GM23338 (cell line): ENCODE measurements around the gene USH2A. TPM values are rescaled to one million over a fixed set of nuclear protein-coding genes. Genes with fewer than 3 reads are reported as not detected.

Source experiments
- ATAC-seq: fragments of 200-7000 bp; cut with Tn5 transposase; 3 replicates; pipeline ENCODE4 v1.9.1; 2020
- DNase-seq: peaks from one replicate; pipeline ENCODE4 v3.0.0-alpha.2; 2015; ENCODE audit warnings: low spot score
- H2AFZ ChIP-seq: fragments of 200-600 bp; sonication (generic); 2 replicates; pipeline ENCODE4 v1.8.0; 2016; ENCODE audit warnings: antibody characterized with exemption, mild to moderate bottlenecking, moderate library complexity
- H3F3A ChIP-seq: fragments of 200-600 bp; sonication (generic); replicated peaks from 2 replicates; pipeline ENCODE4 v1.8.0; 2017; ENCODE audit warnings: antibody characterized with exemption, mixed run types, low read depth
- H3K27ac ChIP-seq: fragments of 200-600 bp; sonication (generic); 2 replicates; pipeline ENCODE4 v1.6.1; 2016; ENCODE audit warnings: low read depth
- H3K27me3 ChIP-seq: fragments of 200-600 bp; sonication (generic); 2 replicates; pipeline ENCODE4 v1.8.0; 2016; ENCODE audit warnings: mild to moderate bottlenecking, mixed run types, moderate library complexity; ENCODE audit not compliant: insufficient read depth
- H3K36me3 ChIP-seq: fragments of 200-600 bp; sonication (generic); 2 replicates; pipeline ENCODE4 v1.8.0; 2016; ENCODE audit warnings: mild to moderate bottlenecking; ENCODE audit not compliant: insufficient read depth
- H3K4me1 ChIP-seq: fragments of 200-600 bp; sonication (generic); 2 replicates; pipeline ENCODE4 v1.8.0; 2016; ENCODE audit warnings: mild to moderate bottlenecking, moderate library complexity; ENCODE audit not compliant: insufficient read depth
- H3K4me2 ChIP-seq: fragments of 200-600 bp; sonication (generic); 2 replicates; pipeline ENCODE4 v1.7.1; 2017; ENCODE audit warnings: mixed run types
- H3K4me3 ChIP-seq: fragments of 200-600 bp; sonication (generic); 2 replicates; pipeline ENCODE4 v1.6.1; 2016; ENCODE audit warnings: mixed run types
- H3K79me2 ChIP-seq: fragments of 200-600 bp; sonication (generic); replicated peaks from 2 replicates; pipeline ENCODE4 v1.8.0; 2017; ENCODE audit warnings: mild to moderate bottlenecking; ENCODE audit not compliant: insufficient read depth
- H3K9me2 ChIP-seq: fragments of 200-600 bp; sonication (generic); 2 replicates; pipeline ENCODE4 v1.8.0; 2017; ENCODE audit not compliant: insufficient read depth
- H4K20me1 ChIP-seq: fragments of 200-600 bp; sonication (generic); replicated peaks from 2 replicates; pipeline ENCODE4 v1.8.0; 2017; ENCODE audit warnings: mild to moderate bottlenecking; ENCODE audit not compliant: insufficient read depth
- H3K27ac Mint-ChIP-seq: 2 replicates; pipeline ENCODE4 v1.8.0; 2020; ENCODE audit warnings: inconsistent platforms, mild to moderate bottlenecking, moderate library complexity, mixed read lengths
- H3K27me3 Mint-ChIP-seq: 3 replicates; pipeline ENCODE4 v1.8.0; 2022; ENCODE audit warnings: low read depth, mild to moderate bottlenecking, moderate library complexity, mixed read lengths, inconsistent platforms; ENCODE audit not compliant: insufficient read depth, poor library complexity
- H3K36me3 Mint-ChIP-seq: 3 replicates; pipeline ENCODE4 v1.8.0; 2021; ENCODE audit warnings: low read depth, mild to moderate bottlenecking, inconsistent platforms, moderate library complexity, mixed read lengths
- H3K4me1 Mint-ChIP-seq: 3 replicates; pipeline ENCODE4 v1.8.0; 2020; ENCODE audit warnings: mild to moderate bottlenecking, inconsistent platforms, mixed read lengths
- H3K4me3 Mint-ChIP-seq: 3 replicates; pipeline ENCODE4 v1.8.0; 2021; ENCODE audit warnings: moderate library complexity, mild to moderate bottlenecking, inconsistent platforms, mixed read lengths
- H3K9me3 Mint-ChIP-seq: 3 replicates; pipeline ENCODE4 v1.8.0; 2020; ENCODE audit warnings: moderate library complexity, mild to moderate bottlenecking, inconsistent platforms, mixed read lengths
- CREB1 ChIP-seq: fragments of 250-450 bp; sonication (Bioruptor Pico); IDR thresholded peaks from 2 replicates; pipeline ENCODE4 v1.5.0; 2020; ENCODE audit warnings: low read depth, mild to moderate bottlenecking, moderate library complexity
- EZH2 ChIP-seq: fragments of 200-600 bp; sonication (generic); IDR thresholded peaks from one replicate; pipeline ENCODE4 v1.8.0; 2017; ENCODE audit warnings: antibody characterized with exemption, mild to moderate bottlenecking, low read depth; ENCODE audit not compliant: unreplicated experiment
- EZH2phosphoT487 ChIP-seq: fragments of 200-600 bp; sonication (generic); IDR thresholded peaks from one replicate; pipeline ENCODE4 v1.8.1; 2018; ENCODE audit warnings: antibody characterized with exemption; ENCODE audit not compliant: unreplicated experiment
- JUNB ChIP-seq: IDR thresholded peaks from one replicate; pipeline ENCODE4 v1.6.1; 2016; ENCODE audit warnings: antibody characterized with exemption; ENCODE audit not compliant: unreplicated experiment
- NANOG ChIP-seq: IDR thresholded peaks from 2 replicates; pipeline ENCODE4 v1.6.1; 2016; ENCODE audit warnings: antibody characterized with exemption, borderline replicate concordance
- POLR2AphosphoS5 ChIP-seq: IDR thresholded peaks from 2 replicates; pipeline ENCODE4 v1.6.1; 2016; ENCODE audit warnings: antibody characterized with exemption, low read depth
- STAT1 ChIP-seq: IDR thresholded peaks from one replicate; pipeline ENCODE4 v1.6.1; 2016; ENCODE audit warnings: antibody characterized with exemption; ENCODE audit not compliant: unreplicated experiment
- ZNF114 ChIP-seq: fragments of 250-450 bp; sonication (Bioruptor Pico); IDR thresholded peaks from 2 replicates; pipeline ENCODE4 v1.5.0; 2020; ENCODE audit warnings: mild to moderate bottlenecking, moderate library complexity
- ZNF331 ChIP-seq: fragments of 250-450 bp; sonication (Bioruptor Pico); IDR thresholded peaks from 2 replicates; pipeline ENCODE4 v1.5.0; 2020; ENCODE audit warnings: low read depth, mild to moderate bottlenecking, moderate library complexity
- polyA plus RNA-seq: library from polyadenylated mRNA; unstranded; fragments of >200 nt; fragmentation: Nextera tagmentation; extraction: Ambion mirVana; gene quantifications from 2 replicates; pipeline ENCODE4 v1.2.1, GENCODE V29; 2016
- total RNA-seq: library from RNA; depleted of rRNA; stranded (reverse); fragments of >200 nt; shearing (Covaris generic); gene quantifications from 2 replicates; pipeline ENCODE4 v1.2.3, GENCODE V29; 2014
- TF ChIP-seq, protein P1 (sequence below), 2 experiments: fragments of 200-600 bp in 1 of 2; sonication (generic) in 1 of 2; conservative IDR thresholded peaks; 2 replicates each; pipeline versions ENCODE4 v1.5.1 to v1.6.1; 2016 to 2017; ENCODE audit warnings: antibody characterized with exemption in 2 of 2, low read depth in 2 of 2, mild to moderate bottlenecking in 2 of 2, moderate library complexity in 1 of 2
- TF ChIP-seq, protein P2 (sequence below): IDR thresholded peaks from 2 replicates; pipeline ENCODE4 v1.6.1; 2016; ENCODE audit warnings: antibody characterized with exemption
- TF ChIP-seq, protein P3 (sequence below): fragments of 250-450 bp; sonication (Bioruptor Pico); IDR thresholded peaks from 2 replicates; pipeline ENCODE4 v1.5.0; 2020; ENCODE audit warnings: mild to moderate bottlenecking, moderate library complexity
- TF ChIP-seq, protein P4 (sequence below): IDR thresholded peaks from one replicate; pipeline ENCODE4 v1.6.1; 2018; ENCODE audit warnings: antibody characterized with exemption; ENCODE audit not compliant: unreplicated experiment

Gene USH2A
- total and polyA plus RNA-seq, 2 experiments from 2014 or later: 0.03 TPM

DNA sequence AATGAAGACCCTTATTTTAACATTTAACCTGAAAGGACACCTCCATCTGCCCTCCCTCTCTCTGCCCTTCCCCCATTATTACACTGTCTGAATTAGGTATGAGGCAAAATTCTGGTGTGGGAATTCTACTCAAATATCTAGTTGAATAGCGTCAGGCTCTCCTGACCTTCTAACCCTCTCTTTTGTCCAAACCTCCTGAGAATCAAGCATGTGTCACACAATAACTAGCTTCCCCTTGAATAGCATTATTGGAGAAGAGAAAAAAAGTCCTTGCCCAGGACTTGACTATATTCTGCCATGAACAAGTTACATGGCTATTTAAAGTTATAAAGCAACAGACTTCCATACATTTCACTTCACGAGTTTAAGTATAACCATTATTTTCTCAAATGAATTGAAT lies 35.5 kb downstream of the USH2A start:
- Histone ChIP-seq H4K20me1 (no peaks in the 10 kb centered on the region), H3K27ac (no peak overlapping the region), H3K27me3 (no peaks in the 10 kb centered on the region), H3K4me3 (no peak overlapping the region), H3F3A (no peaks in the 10 kb centered on the region), H3K9me2 (no peaks in the 10 kb centered on the region), H2AFZ (no peak overlapping the region), H3K79me2 (no peaks in the 10 kb centered on the region), H3K36me3 (no peaks in the 10 kb centered on the region), H3K4me2 (peak overlapping the region; percentile 44; the same call in 1 of the 2 replicates), H3K4me1 (peaks cover 12% of the 10 kb centered on the region)
- DNase-seq: no peak
- Mint-ChIP-seq H3K4me1 (peaks cover 38% of the 10 kb centered on the region), H3K27ac (peak overlapping the region; percentile 44; the same call in 1 of the 2 replicates), H3K36me3 (no peaks in the 10 kb centered on the region), H3K27me3 (no peaks in the 10 kb centered on the region), H3K4me3 (no peak overlapping the region), H3K9me3 (no peaks in the 10 kb centered on the region)
- ATAC-seq: no peak
- TF ChIP-seq ZNF331: no peak
- TF ChIP-seq JUNB: no peak
- TF ChIP-seq, protein P1, sequence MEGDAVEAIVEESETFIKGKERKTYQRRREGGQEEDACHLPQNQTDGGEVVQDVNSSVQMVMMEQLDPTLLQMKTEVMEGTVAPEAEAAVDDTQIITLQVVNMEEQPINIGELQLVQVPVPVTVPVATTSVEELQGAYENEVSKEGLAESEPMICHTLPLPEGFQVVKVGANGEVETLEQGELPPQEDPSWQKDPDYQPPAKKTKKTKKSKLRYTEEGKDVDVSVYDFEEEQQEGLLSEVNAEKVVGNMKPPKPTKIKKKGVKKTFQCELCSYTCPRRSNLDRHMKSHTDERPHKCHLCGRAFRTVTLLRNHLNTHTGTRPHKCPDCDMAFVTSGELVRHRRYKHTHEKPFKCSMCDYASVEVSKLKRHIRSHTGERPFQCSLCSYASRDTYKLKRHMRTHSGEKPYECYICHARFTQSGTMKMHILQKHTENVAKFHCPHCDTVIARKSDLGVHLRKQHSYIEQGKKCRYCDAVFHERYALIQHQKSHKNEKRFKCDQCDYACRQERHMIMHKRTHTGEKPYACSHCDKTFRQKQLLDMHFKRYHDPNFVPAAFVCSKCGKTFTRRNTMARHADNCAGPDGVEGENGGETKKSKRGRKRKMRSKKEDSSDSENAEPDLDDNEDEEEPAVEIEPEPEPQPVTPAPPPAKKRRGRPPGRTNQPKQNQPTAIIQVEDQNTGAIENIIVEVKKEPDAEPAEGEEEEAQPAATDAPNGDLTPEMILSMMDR (conservative IDR thresholded peaks at IDR 0.05; ENCODE audit: low read depth in 2 of 2): no peak
- TF ChIP-seq NANOG: no peak
- no peak for TF ChIP-seq CREB1 (CRISPR knock-in tag)
- TF ChIP-seq, protein P2, sequence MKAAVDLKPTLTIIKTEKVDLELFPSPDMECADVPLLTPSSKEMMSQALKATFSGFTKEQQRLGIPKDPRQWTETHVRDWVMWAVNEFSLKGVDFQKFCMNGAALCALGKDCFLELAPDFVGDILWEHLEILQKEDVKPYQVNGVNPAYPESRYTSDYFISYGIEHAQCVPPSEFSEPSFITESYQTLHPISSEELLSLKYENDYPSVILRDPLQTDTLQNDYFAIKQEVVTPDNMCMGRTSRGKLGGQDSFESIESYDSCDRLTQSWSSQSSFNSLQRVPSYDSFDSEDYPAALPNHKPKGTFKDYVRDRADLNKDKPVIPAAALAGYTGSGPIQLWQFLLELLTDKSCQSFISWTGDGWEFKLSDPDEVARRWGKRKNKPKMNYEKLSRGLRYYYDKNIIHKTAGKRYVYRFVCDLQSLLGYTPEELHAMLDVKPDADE: no peak
- TF ChIP-seq EZH2phosphoT487: no peak
- TF ChIP-seq, protein P3, sequence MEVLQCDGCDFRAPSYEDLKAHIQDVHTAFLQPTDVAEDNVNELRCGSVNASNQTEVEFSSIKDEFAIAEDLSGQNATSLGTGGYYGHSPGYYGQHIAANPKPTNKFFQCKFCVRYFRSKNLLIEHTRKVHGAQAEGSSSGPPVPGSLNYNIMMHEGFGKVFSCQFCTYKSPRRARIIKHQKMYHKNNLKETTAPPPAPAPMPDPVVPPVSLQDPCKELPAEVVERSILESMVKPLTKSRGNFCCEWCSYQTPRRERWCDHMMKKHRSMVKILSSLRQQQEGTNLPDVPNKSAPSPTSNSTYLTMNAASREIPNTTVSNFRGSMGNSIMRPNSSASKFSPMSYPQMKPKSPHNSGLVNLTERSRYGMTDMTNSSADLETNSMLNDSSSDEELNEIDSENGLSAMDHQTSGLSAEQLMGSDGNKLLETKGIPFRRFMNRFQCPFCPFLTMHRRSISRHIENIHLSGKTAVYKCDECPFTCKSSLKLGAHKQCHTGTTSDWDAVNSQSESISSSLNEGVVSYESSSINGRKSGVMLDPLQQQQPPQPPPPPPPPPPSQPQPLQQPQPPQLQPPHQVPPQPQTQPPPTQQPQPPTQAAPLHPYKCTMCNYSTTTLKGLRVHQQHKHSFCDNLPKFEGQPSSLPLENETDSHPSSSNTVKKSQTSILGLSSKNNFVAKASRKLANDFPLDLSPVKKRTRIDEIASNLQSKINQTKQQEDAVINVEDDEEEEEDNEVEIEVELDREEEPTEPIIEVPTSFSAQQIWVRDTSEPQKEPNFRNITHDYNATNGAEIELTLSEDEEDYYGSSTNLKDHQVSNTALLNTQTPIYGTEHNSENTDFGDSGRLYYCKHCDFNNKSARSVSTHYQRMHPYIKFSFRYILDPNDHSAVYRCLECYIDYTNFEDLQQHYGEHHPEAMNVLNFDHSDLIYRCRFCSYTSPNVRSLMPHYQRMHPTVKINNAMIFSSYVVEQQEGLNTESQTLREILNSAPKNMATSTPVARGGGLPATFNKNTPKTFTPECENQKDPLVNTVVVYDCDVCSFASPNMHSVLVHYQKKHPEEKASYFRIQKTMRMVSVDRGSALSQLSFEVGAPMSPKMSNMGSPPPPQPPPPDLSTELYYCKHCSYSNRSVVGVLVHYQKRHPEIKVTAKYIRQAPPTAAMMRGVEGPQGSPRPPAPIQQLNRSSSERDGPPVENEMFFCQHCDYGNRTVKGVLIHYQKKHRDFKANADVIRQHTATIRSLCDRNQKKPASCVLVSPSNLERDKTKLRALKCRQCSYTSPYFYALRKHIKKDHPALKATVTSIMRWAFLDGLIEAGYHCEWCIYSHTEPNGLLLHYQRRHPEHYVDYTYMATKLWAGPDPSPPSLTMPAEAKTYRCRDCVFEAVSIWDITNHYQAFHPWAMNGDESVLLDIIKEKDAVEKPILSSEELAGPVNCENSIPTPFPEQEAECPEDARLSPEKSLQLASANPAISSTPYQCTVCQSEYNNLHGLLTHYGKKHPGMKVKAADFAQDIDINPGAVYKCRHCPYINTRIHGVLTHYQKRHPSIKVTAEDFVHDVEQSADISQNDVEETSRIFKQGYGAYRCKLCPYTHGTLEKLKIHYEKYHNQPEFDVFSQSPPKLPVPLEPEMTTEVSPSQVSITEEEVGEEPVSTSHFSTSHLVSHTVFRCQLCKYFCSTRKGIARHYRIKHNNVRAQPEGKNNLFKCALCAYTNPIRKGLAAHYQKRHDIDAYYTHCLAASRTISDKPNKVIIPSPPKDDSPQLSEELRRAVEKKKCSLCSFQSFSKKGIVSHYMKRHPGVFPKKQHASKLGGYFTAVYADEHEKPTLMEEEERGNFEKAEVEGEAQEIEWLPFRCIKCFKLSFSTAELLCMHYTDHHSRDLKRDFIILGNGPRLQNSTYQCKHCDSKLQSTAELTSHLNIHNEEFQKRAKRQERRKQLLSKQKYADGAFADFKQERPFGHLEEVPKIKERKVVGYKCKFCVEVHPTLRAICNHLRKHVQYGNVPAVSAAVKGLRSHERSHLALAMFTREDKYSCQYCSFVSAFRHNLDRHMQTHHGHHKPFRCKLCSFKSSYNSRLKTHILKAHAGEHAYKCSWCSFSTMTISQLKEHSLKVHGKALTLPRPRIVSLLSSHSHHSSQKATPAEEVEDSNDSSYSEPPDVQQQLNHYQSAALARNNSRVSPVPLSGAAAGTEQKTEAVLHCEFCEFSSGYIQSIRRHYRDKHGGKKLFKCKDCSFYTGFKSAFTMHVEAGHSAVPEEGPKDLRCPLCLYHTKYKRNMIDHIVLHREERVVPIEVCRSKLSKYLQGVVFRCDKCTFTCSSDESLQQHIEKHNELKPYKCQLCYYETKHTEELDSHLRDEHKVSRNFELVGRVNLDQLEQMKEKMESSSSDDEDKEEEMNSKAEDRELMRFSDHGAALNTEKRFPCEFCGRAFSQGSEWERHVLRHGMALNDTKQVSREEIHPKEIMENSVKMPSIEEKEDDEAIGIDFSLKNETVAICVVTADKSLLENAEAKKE (CRISPR knock-in tag): no peak
- TF ChIP-seq, protein P4, sequence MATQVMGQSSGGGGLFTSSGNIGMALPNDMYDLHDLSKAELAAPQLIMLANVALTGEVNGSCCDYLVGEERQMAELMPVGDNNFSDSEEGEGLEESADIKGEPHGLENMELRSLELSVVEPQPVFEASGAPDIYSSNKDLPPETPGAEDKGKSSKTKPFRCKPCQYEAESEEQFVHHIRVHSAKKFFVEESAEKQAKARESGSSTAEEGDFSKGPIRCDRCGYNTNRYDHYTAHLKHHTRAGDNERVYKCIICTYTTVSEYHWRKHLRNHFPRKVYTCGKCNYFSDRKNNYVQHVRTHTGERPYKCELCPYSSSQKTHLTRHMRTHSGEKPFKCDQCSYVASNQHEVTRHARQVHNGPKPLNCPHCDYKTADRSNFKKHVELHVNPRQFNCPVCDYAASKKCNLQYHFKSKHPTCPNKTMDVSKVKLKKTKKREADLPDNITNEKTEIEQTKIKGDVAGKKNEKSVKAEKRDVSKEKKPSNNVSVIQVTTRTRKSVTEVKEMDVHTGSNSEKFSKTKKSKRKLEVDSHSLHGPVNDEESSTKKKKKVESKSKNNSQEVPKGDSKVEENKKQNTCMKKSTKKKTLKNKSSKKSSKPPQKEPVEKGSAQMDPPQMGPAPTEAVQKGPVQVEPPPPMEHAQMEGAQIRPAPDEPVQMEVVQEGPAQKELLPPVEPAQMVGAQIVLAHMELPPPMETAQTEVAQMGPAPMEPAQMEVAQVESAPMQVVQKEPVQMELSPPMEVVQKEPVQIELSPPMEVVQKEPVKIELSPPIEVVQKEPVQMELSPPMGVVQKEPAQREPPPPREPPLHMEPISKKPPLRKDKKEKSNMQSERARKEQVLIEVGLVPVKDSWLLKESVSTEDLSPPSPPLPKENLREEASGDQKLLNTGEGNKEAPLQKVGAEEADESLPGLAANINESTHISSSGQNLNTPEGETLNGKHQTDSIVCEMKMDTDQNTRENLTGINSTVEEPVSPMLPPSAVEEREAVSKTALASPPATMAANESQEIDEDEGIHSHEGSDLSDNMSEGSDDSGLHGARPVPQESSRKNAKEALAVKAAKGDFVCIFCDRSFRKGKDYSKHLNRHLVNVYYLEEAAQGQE: no peak
- TF ChIP-seq ZNF114 (CRISPR knock-in tag): no peak
- TF ChIP-seq STAT1: no peak
- TF ChIP-seq POLR2AphosphoS5: no peak
- no peak for TF ChIP-seq EZH2
